ENCODE data around the gene TMC2. TPM values are rescaled to one million over a fixed set of nuclear protein-coding genes. Genes with fewer than 3 reads are reported as not detected.

Gene TMC2
- total and polyA plus RNA-seq, 7 experiments from 2014 or later = 0.15 TPM; not detected in 6

- DNase-seq (no peak), ATAC-seq (no peak)
These were observed 7.6 kb upstream of the TMC2 start for GRCh38 chr20:2528671-2529271.

GRCh38 chr20:2533118-2533517, 3.3 kb upstream of the TMC2 start:
- no peaks in the 10 kb centered on the region for H3K27me3 ChIP-seq (ENCODE audit: control insufficient read depth in 2 of 2, insufficient read depth in 2 of 2, low read length in 2 of 2)
- H3K4me1 ChIP-seq (ENCODE audit: control insufficient read depth in 2 of 2, insufficient read depth in 2 of 2, low read length in 2 of 2) = no peaks in the 10 kb centered on the region
- ATAC-seq (no peak), DNase-seq (no peak)
- H3K4me3 ChIP-seq (ENCODE audit: low read length) = no peak overlapping the region
- intact Hi-C loops (cut with micrococcal nuclease) = no loop called here
- no peaks in the 10 kb centered on the region for H3K9me3 ChIP-seq (ENCODE audit: control insufficient read depth in 2 of 3, low read length in 3 of 3)
- Mint-ChIP-seq H3K36me3 (peaks cover 0 to 4% (median 0%) of the 10 kb centered on the region in 5 donors), H3K27me3 (peaks cover 0 to 25% (median 18%) of the 10 kb centered on the region in 5 donors), H3K9me3 (no peaks in the 10 kb centered on the region), H3K4me1 (peaks cover 0 to 10% (median 8%) of the 10 kb centered on the region in 7 donors), H3K27ac (no peak overlapping the region), H3K4me3 (no peak overlapping the region)
- H3K36me3 ChIP-seq (ENCODE audit: control insufficient read depth in 2 of 3, insufficient read depth in 3 of 3, low read length in 3 of 3) = no peaks in the 10 kb centered on the region
- POLR2A ChIA-PET = no interaction called here
- CTCF ChIA-PET = no interaction called here
- no peak overlapping the region for H3K27ac ChIP-seq (ENCODE audit: low read depth, low read length)

More at GRCh38 chr20:2528671-2529271, 7.6 kb upstream of the TMC2 start:
- H3K4me3 ChIP-seq (ENCODE audit: low read length) = no peak overlapping the region
- peaks cover 0 to 5% of the 10 kb centered on the region in 2 donors for H3K4me1 ChIP-seq (ENCODE audit: control insufficient read depth in 2 of 2, insufficient read depth in 2 of 2, low read length in 2 of 2)
- POLR2A ChIA-PET = interaction anchor here (0.6 kb wide), 1 partner anchor 788 kb away, joined by 3 read pairs; no protein-coding TSS in a partner anchor
- peaks cover 0 to 15% (median 4%) of the 10 kb centered on the region in 5 donors for H3K27me3 Mint-ChIP-seq
- H3K27ac Mint-ChIP-seq = no peak overlapping the region
- CTCF ChIA-PET = interaction anchor here (0.7 kb wide), 1 partner anchor 160 kb away, joined by 3 read pairs; no protein-coding TSS in a partner anchor
- peaks cover 0 to 5% (median 0%) of the 10 kb centered on the region in 3 experiments for H3K36me3 ChIP-seq (ENCODE audit: control insufficient read depth in 2 of 3, insufficient read depth in 3 of 3, low read length in 3 of 3)
- no peak overlapping the region for H3K27ac ChIP-seq (ENCODE audit: low read depth, low read length)
- H3K9me3 Mint-ChIP-seq = no peaks in the 10 kb centered on the region
- no peak overlapping the region for H3K4me3 Mint-ChIP-seq
- H3K9me3 ChIP-seq (ENCODE audit: control insufficient read depth in 2 of 3, low read length in 3 of 3) = no peaks in the 10 kb centered on the region
- intact Hi-C loops (cut with micrococcal nuclease) = loop anchor here in 1 of 2 donors (10.0 kb wide), 1 partner anchor 346 kb away; the partner anchor contains the start of gene PTPRA
- peaks cover 0 to 4% (median 0%) of the 10 kb centered on the region in 5 donors for H3K36me3 Mint-ChIP-seq
- peaks cover 6 to 25% (median 15%) of the 10 kb centered on the region in 7 donors for H3K4me1 Mint-ChIP-seq
- H3K27me3 ChIP-seq (ENCODE audit: control insufficient read depth in 2 of 2, insufficient read depth in 2 of 2, low read length in 2 of 2) = no peaks in the 10 kb centered on the region

- CTCF ChIA-PET = no interaction called here
- no peaks in the 10 kb centered on the region for H3K36me3 Mint-ChIP-seq
- no peak overlapping the region for H3K4me3 Mint-ChIP-seq
- no peak for ATAC-seq
- intact Hi-C loops (cut with micrococcal nuclease) = no loop called here
- POLR2A ChIA-PET = interaction anchor here (0.5 kb wide), 1 partner anchor 12 kb away, joined by 3 read pairs; no protein-coding TSS in a partner anchor
- Histone ChIP-seq H3K36me3 (ENCODE audit: control insufficient read depth in 2 of 3, insufficient read depth in 3 of 3, low read length in 3 of 3) (no peaks in the 10 kb centered on the region), H3K27ac (ENCODE audit: low read depth, low read length) (no peak overlapping the region), H3K4me3 (ENCODE audit: low read length) (no peak overlapping the region), H3K4me1 (ENCODE audit: control insufficient read depth in 2 of 2, insufficient read depth in 2 of 2, low read length in 2 of 2) (no peaks in the 10 kb centered on the region), H3K27me3 (ENCODE audit: control insufficient read depth in 2 of 2, insufficient read depth in 2 of 2, low read length in 2 of 2) (no peaks in the 10 kb centered on the region), H3K9me3 (ENCODE audit: control insufficient read depth in 2 of 3, low read length in 3 of 3) (no peaks in the 10 kb centered on the region)
- no peak for DNase-seq
- H3K27me3 Mint-ChIP-seq = peaks cover 16 to 37% (median 31%) of the 10 kb centered on the region in 5 donors
- no peaks in the 10 kb centered on the region for H3K4me1 Mint-ChIP-seq
- H3K27ac Mint-ChIP-seq = no peak overlapping the region
- no peaks in the 10 kb centered on the region for H3K9me3 Mint-ChIP-seq
These were observed 438 bp upstream of the TMC2 start for GRCh38 chr20:2535711-2536559.

GRCh38 chr20:2537101-2537500, 728 bp downstream of the TMC2 start:
- H3K27me3 Mint-ChIP-seq = peaks cover 19 to 48% (median 34%) of the 10 kb centered on the region in 5 donors
- H3K4me1 Mint-ChIP-seq = no peaks in the 10 kb centered on the region
- Histone ChIP-seq H3K9me3 (ENCODE audit: control insufficient read depth in 2 of 3, low read length in 3 of 3) (no peaks in the 10 kb centered on the region), H3K27ac (ENCODE audit: low read depth, low read length) (no peak overlapping the region), H3K4me1 (ENCODE audit: control insufficient read depth in 2 of 2, insufficient read depth in 2 of 2, low read length in 2 of 2) (no peaks in the 10 kb centered on the region), H3K36me3 (ENCODE audit: control insufficient read depth in 2 of 3, insufficient read depth in 3 of 3, low read length in 3 of 3) (no peaks in the 10 kb centered on the region), H3K4me3 (ENCODE audit: low read length) (no peak overlapping the region), H3K27me3 (ENCODE audit: control insufficient read depth in 2 of 2, insufficient read depth in 2 of 2, low read length in 2 of 2) (no peaks in the 10 kb centered on the region)
- H3K4me3 Mint-ChIP-seq = no peak overlapping the region
- ATAC-seq (no peak), DNase-seq (no peak)
- no peaks in the 10 kb centered on the region for H3K9me3 Mint-ChIP-seq
- intact Hi-C loops (cut with micrococcal nuclease) = no loop called here
- ChIA-PET POLR2A (no interaction called here), CTCF (no interaction called here)
- peak overlapping the region in 1 of 9 donors; percentile 14 for H3K27ac Mint-ChIP-seq
- H3K36me3 Mint-ChIP-seq = no peaks in the 10 kb centered on the region

GRCh38 chr20:2538356-2538755, 2.0 kb downstream of the TMC2 start:
- no peak overlapping the region for H3K27ac Mint-ChIP-seq
- no peaks in the 10 kb centered on the region for H3K9me3 Mint-ChIP-seq
- H3K4me1 Mint-ChIP-seq = no peaks in the 10 kb centered on the region
- intact Hi-C loops (cut with micrococcal nuclease) = no loop called here
- DNase-seq (no peak), ATAC-seq (no peak)
- Histone ChIP-seq H3K27me3 (ENCODE audit: control insufficient read depth in 2 of 2, insufficient read depth in 2 of 2, low read length in 2 of 2) (no peaks in the 10 kb centered on the region), H3K27ac (ENCODE audit: low read depth, low read length) (no peak overlapping the region), H3K4me3 (ENCODE audit: low read length) (no peak overlapping the region), H3K36me3 (ENCODE audit: control insufficient read depth in 2 of 3, insufficient read depth in 3 of 3, low read length in 3 of 3) (no peaks in the 10 kb centered on the region), H3K9me3 (ENCODE audit: control insufficient read depth in 2 of 3, low read length in 3 of 3) (no peaks in the 10 kb centered on the region), H3K4me1 (ENCODE audit: control insufficient read depth in 2 of 2, insufficient read depth in 2 of 2, low read length in 2 of 2) (no peaks in the 10 kb centered on the region)
- peaks cover 21 to 51% (median 37%) of the 10 kb centered on the region in 5 donors for H3K27me3 Mint-ChIP-seq
- CTCF ChIA-PET = no interaction called here
- H3K4me3 Mint-ChIP-seq = no peak overlapping the region
- no peaks in the 10 kb centered on the region for H3K36me3 Mint-ChIP-seq
- POLR2A ChIA-PET = no interaction called here

- Mint-ChIP-seq H3K4me3 (no peak overlapping the region), H3K36me3 (no peaks in the 10 kb centered on the region), H3K4me1 (no peaks in the 10 kb centered on the region), H3K27ac (no peak overlapping the region), H3K9me3 (no peaks in the 10 kb centered on the region), H3K27me3 (peaks cover 25 to 52% (median 31%) of the 10 kb centered on the region in 5 donors)
- POLR2A ChIA-PET = no interaction called here
- Histone ChIP-seq H3K36me3 (ENCODE audit: control insufficient read depth in 2 of 3, insufficient read depth in 3 of 3, low read length in 3 of 3) (no peaks in the 10 kb centered on the region), H3K27me3 (ENCODE audit: control insufficient read depth in 2 of 2, insufficient read depth in 2 of 2, low read length in 2 of 2) (no peaks in the 10 kb centered on the region), H3K27ac (ENCODE audit: low read depth, low read length) (no peak overlapping the region), H3K9me3 (ENCODE audit: control insufficient read depth in 2 of 3, low read length in 3 of 3) (no peaks in the 10 kb centered on the region), H3K4me3 (ENCODE audit: low read length) (no peak overlapping the region), H3K4me1 (ENCODE audit: control insufficient read depth in 2 of 2, insufficient read depth in 2 of 2, low read length in 2 of 2) (no peaks in the 10 kb centered on the region)
- DNase-seq (no peak), ATAC-seq (no peak)
- intact Hi-C loops (cut with micrococcal nuclease) = no loop called here
- CTCF ChIA-PET = no interaction called here
These were observed 2.8 kb downstream of the TMC2 start for GRCh38 chr20:2538931-2539720.

Measured in naive thymus-derived CD4-positive, alpha-beta T cell (primary cell).